ENCODE results near the gene GNG10.

Gene GNG10

GRCh38 chr9:111700776-111701175 lies 39.4 kb downstream of the GNG10 start:
- DNase-seq (ENCODE audit: extremely low read depth, low read depth) = no peak
- TF ChIP-seq, protein P1, sequence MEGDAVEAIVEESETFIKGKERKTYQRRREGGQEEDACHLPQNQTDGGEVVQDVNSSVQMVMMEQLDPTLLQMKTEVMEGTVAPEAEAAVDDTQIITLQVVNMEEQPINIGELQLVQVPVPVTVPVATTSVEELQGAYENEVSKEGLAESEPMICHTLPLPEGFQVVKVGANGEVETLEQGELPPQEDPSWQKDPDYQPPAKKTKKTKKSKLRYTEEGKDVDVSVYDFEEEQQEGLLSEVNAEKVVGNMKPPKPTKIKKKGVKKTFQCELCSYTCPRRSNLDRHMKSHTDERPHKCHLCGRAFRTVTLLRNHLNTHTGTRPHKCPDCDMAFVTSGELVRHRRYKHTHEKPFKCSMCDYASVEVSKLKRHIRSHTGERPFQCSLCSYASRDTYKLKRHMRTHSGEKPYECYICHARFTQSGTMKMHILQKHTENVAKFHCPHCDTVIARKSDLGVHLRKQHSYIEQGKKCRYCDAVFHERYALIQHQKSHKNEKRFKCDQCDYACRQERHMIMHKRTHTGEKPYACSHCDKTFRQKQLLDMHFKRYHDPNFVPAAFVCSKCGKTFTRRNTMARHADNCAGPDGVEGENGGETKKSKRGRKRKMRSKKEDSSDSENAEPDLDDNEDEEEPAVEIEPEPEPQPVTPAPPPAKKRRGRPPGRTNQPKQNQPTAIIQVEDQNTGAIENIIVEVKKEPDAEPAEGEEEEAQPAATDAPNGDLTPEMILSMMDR (IDR thresholded peaks at IDR 0.05; ENCODE audit: low read depth, low read length) = no peak

- TF ChIP-seq, protein P1 (IDR thresholded peaks at IDR 0.05; ENCODE audit: low read depth, low read length) = no peak
- no peak for DNase-seq (ENCODE audit: extremely low read depth, low read depth)
These were observed 43.1 kb downstream of the GNG10 start for GRCh38 chr9:111704503-111704902.

DNA sequence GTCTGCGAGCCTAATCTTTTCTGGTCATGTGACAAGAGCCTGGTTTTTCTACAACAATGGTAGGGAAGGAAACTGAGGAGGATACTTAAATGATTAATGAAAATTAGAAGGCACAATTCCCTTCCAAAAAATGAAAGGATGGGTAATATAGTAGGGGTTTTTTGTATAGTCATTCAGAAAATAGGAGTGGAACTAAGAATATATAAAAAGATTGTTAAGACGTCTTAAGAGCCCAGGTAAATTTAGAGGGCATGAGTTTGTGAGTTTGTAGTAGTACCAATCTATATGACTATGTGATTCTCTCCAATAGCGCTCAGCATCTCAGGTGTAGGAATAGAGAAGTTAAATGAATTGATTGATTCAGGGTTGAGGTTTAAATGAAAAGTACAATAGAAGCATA lies 50.1 kb downstream of the GNG10 start:
- no peak for DNase-seq (ENCODE audit: extremely low read depth, low read depth)
- TF ChIP-seq, protein P1 (IDR thresholded peaks at IDR 0.05; ENCODE audit: low read depth, low read length) = no peak

GRCh38 chr9:111712369-111712768 lies 51.0 kb downstream of the GNG10 start:
- no peak for DNase-seq (ENCODE audit: extremely low read depth, low read depth)
- TF ChIP-seq, protein P1 (IDR thresholded peaks at IDR 0.05; ENCODE audit: low read depth, low read length) = no peak

DNA sequence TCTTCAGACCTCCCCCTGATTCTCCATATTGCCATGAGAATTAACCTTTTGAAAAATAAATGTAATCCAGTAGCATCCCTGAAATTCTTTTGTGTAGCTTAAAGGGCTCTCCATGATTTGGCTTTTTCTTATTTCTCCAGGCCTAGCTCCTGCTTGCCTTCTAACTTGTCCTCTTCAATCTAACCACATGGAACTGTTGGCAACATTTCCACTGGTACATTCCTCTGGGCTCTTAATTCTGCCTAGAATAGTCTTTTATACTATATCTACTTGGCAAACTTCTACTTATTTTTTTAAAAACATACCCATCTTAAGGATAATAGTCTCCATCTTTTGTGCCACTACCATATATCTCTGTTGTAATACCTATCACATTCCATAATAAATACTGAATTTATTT lies 54.1 kb downstream of the GNG10 start:
- TF ChIP-seq, protein P1 (IDR thresholded peaks at IDR 0.05; ENCODE audit: low read depth, low read length) = no peak
- no peak for DNase-seq (ENCODE audit: extremely low read depth, low read depth)

GRCh38 chr9:111719541-111719940 lies 58.1 kb downstream of the GNG10 start:
- DNase-seq (ENCODE audit: extremely low read depth, low read depth) = no peak
- TF ChIP-seq, protein P1 (IDR thresholded peaks at IDR 0.05; ENCODE audit: low read depth, low read length) = no peak

All from AG09319 (cell line).